Astrocyte (in vitro differentiated cells and primary cell): ENCODE data around the gene S1PR3. TPM values are rescaled to one million over a fixed set of nuclear protein-coding genes. Genes with fewer than 3 reads are reported as not detected.

Experiments
- DNase-seq: peaks from one replicate; pipeline ENCODE4 v3.0.0-alpha.2; 2010; ENCODE audit warnings: low read depth
- FAIRE-seq: peaks from 2 replicates; lab custom pipeline; 2011; peaks lifted over from hg19 to GRCh38; lab: Jason Lieb, UNC
- H2AFZ ChIP-seq: 2 replicates; pipeline ENCODE4 v1.6.0; 2012; ENCODE audit warnings: low read depth, low read length, inconsistent platforms
- H3K27ac ChIP-seq: 2 replicates; pipeline ENCODE4 v1.5.1; 2011; ENCODE audit warnings: low read depth, low read length, inconsistent platforms
- H3K27me3 ChIP-seq: 2 replicates; pipeline ENCODE4 v1.6.0; 2011; ENCODE audit warnings: low read length, inconsistent platforms; ENCODE audit not compliant: insufficient read depth
- H3K36me3 ChIP-seq: 2 replicates; pipeline ENCODE4 v1.5.1; 2011; ENCODE audit warnings: low read length, inconsistent platforms; ENCODE audit not compliant: insufficient read depth
- H3K4me1 ChIP-seq: 2 replicates; pipeline ENCODE4 v1.5.1; 2011; ENCODE audit warnings: low read length, inconsistent platforms; ENCODE audit not compliant: insufficient read depth
- H3K4me2 ChIP-seq: 2 replicates; pipeline ENCODE4 v1.6.0; 2012; ENCODE audit warnings: low read length, inconsistent platforms
- H3K4me3 ChIP-seq: 2 replicates; pipeline ENCODE4 v1.5.1; 2011; ENCODE audit warnings: low read depth, mild to moderate bottlenecking, low read length, inconsistent platforms; ENCODE audit not compliant: insufficient read depth
- H3K79me2 ChIP-seq: 2 replicates; pipeline ENCODE4 v1.6.0; 2012; ENCODE audit warnings: mild to moderate bottlenecking, low read length, inconsistent platforms; ENCODE audit not compliant: insufficient read depth
- H3K9ac ChIP-seq: 2 replicates; pipeline ENCODE4 v1.6.0; 2012; ENCODE audit warnings: mild to moderate bottlenecking, low read length, inconsistent platforms
- H3K9me3 ChIP-seq: 2 replicates; pipeline ENCODE4 v1.5.1; 2012; ENCODE audit warnings: low read depth, mild to moderate bottlenecking, low read length, inconsistent platforms; ENCODE audit not compliant: insufficient read depth
- H4K20me1 ChIP-seq: 2 replicates; pipeline ENCODE4 v1.6.0; 2012; ENCODE audit warnings: low read length, inconsistent platforms; ENCODE audit not compliant: insufficient read depth
- H3K27ac Mint-ChIP-seq: one replicate; pipeline ENCODE4 v1.8.0; 2021; ENCODE audit warnings: mild to moderate bottlenecking, mixed read lengths; ENCODE audit not compliant: unreplicated experiment
- H3K27me3 Mint-ChIP-seq: one replicate; pipeline ENCODE4 v1.8.0; 2021; ENCODE audit warnings: low read depth, mixed read lengths; ENCODE audit not compliant: unreplicated experiment
- H3K36me3 Mint-ChIP-seq: one replicate; pipeline ENCODE4 v1.8.0; 2021; ENCODE audit warnings: low read depth, mixed read lengths; ENCODE audit not compliant: unreplicated experiment
- H3K4me1 Mint-ChIP-seq: one replicate; pipeline ENCODE4 v1.8.0; 2021; ENCODE audit warnings: low read depth, mixed read lengths; ENCODE audit not compliant: unreplicated experiment
- H3K4me3 Mint-ChIP-seq: one replicate; pipeline ENCODE4 v1.8.0; 2021; ENCODE audit warnings: mild to moderate bottlenecking, moderate library complexity, mixed read lengths; ENCODE audit not compliant: unreplicated experiment
- H3K9me3 Mint-ChIP-seq: one replicate; pipeline ENCODE4 v1.8.0; 2021; ENCODE audit warnings: mild to moderate bottlenecking, mixed read lengths; ENCODE audit not compliant: unreplicated experiment
- CTCF ChIP-seq: IDR thresholded peaks from 2 replicates; pipeline ENCODE4 v1.5.1; 2011; ENCODE audit warnings: low read depth, mild to moderate bottlenecking, inconsistent platforms, low read length, moderate library complexity; ENCODE audit not compliant: insufficient read depth
- EZH2 ChIP-seq: IDR thresholded peaks from 2 replicates; pipeline ENCODE4 v1.6.1; 2012; ENCODE audit warnings: mild to moderate bottlenecking, low read length, inconsistent platforms; ENCODE audit not compliant: insufficient read depth
- total RNA-seq: library from RNA; stranded (reverse); gene quantifications from 2 replicates; pipeline ENCODE4 v1.2.1, GENCODE V29; 2021

Gene S1PR3
- total RNA-seq, 1 donor from 2014 or later: 24.6 TPM

- H3K36me3 Mint-ChIP-seq: no peaks in the 10 kb centered on the region
- TF ChIP-seq EZH2: no peak
- TF ChIP-seq CTCF: no peak
- H3K4me1 ChIP-seq: no peaks in the 10 kb centered on the region
These were observed 31.4 kb upstream of the S1PR3 start for GRCh38 chr9:88959727-88960469.

GRCh38 chr9:88960632-88961031 lies 30.6 kb upstream of the S1PR3 start:
- H3K9me3 ChIP-seq: no peaks in the 10 kb centered on the region
- Mint-ChIP-seq H3K4me1 (no peaks in the 10 kb centered on the region), H3K4me3 (no peak overlapping the region), H3K27ac (no peak overlapping the region), H3K36me3 (no peaks in the 10 kb centered on the region), H3K27me3 (peaks cover 21% of the 10 kb centered on the region), H3K9me3 (no peaks in the 10 kb centered on the region)
- no peak overlapping the region for H3K9ac ChIP-seq
- H4K20me1 ChIP-seq: no peaks in the 10 kb centered on the region
- DNase-seq: no peak
- no peak overlapping the region for H2AFZ ChIP-seq
- no peaks in the 10 kb centered on the region for H3K4me1 ChIP-seq
- H3K27me3 ChIP-seq: peaks cover 7% of the 10 kb centered on the region
- H3K36me3 ChIP-seq: no peaks in the 10 kb centered on the region
- no peak for FAIRE-seq
- TF ChIP-seq EZH2 (no peak), CTCF (no peak)
- no peak overlapping the region for H3K4me3 ChIP-seq
- H3K27ac ChIP-seq: no peak overlapping the region
- no peaks in the 10 kb centered on the region for H3K79me2 ChIP-seq
- H3K4me2 ChIP-seq: no peak overlapping the region

More at GRCh38 chr9:88959727-88960469, 31.4 kb upstream of the S1PR3 start:
- Mint-ChIP-seq H3K27me3 (peaks cover 21% of the 10 kb centered on the region), H3K4me1 (no peaks in the 10 kb centered on the region), H3K9me3 (no peaks in the 10 kb centered on the region), H3K27ac (no peak overlapping the region), H3K4me3 (no peak overlapping the region)
- Histone ChIP-seq H3K9ac (no peak overlapping the region), H3K27ac (no peak overlapping the region), H3K9me3 (no peaks in the 10 kb centered on the region), H3K4me3 (no peak overlapping the region), H3K36me3 (no peaks in the 10 kb centered on the region), H4K20me1 (no peaks in the 10 kb centered on the region), H3K79me2 (no peaks in the 10 kb centered on the region), H3K27me3 (peaks cover 7% of the 10 kb centered on the region), H2AFZ (no peak overlapping the region), H3K4me2 (no peak overlapping the region)
- no peak for FAIRE-seq
- no peak for DNase-seq

GRCh38 chr9:88965473-88965872 lies 25.8 kb upstream of the S1PR3 start:
- DNase-seq (no peak), FAIRE-seq (no peak)
- Histone ChIP-seq H3K79me2 (no peaks in the 10 kb centered on the region), H4K20me1 (no peaks in the 10 kb centered on the region), H3K36me3 (no peaks in the 10 kb centered on the region), H3K4me2 (no peak overlapping the region), H3K9ac (no peak overlapping the region), H3K4me3 (no peak overlapping the region), H3K4me1 (no peaks in the 10 kb centered on the region), H3K9me3 (no peaks in the 10 kb centered on the region), H2AFZ (no peak overlapping the region), H3K27me3 (peaks cover 9% of the 10 kb centered on the region), H3K27ac (no peak overlapping the region)
- Mint-ChIP-seq H3K4me1 (no peaks in the 10 kb centered on the region), H3K27me3 (peaks cover 42% of the 10 kb centered on the region), H3K27ac (no peak overlapping the region), H3K9me3 (no peaks in the 10 kb centered on the region), H3K36me3 (no peaks in the 10 kb centered on the region), H3K4me3 (no peak overlapping the region)
- TF ChIP-seq EZH2: no peak
